H1 (cell line): ENCODE data around the gene TBC1D22A. TPM values are rescaled to one million over a fixed set of nuclear protein-coding genes. Genes with fewer than 3 reads are reported as not detected.

ENCODE experiments used
- CTCF ChIA-PET: fragments of 300-600 bp; sonication (Branson Sonifier 250); formaldehyde crosslinking; loops from one replicate; lab custom pipeline; 2021; ENCODE audit not compliant: partially characterized antibody; lab: Charles Lee
- POLR2A ChIA-PET: fragments of 300-600 bp; sonication (Branson Sonifier 250); formaldehyde crosslinking; loops from one replicate; lab custom pipeline; 2021; ENCODE audit warnings: inconsistent platforms; ENCODE audit not compliant: partially characterized antibody; lab: Charles Lee
- DNase-seq, 2 experiments: peaks; one replicate each; pipeline versions ENCODE4 v3.0.0 to v3.0.0-alpha.2; 2010 to 2022; ENCODE audit warnings: low spot score in 2 of 2, low read depth in 1 of 2, mixed read lengths in 1 of 2
- FAIRE-seq: peaks from 2 replicates; lab custom pipeline; 2011; peaks lifted over from hg19 to GRCh38; lab: Jason Lieb, UNC
- H2AFZ ChIP-seq: 2 replicates; pipeline ENCODE4 v1.8.1; 2012; ENCODE audit warnings: low read length, inconsistent platforms
- H2AK5ac ChIP-seq: 2 replicates; pipeline ENCODE4 v1.6.1; 2013; ENCODE audit warnings: low read depth, low read length
- H2BK120ac ChIP-seq: replicated peaks from 2 replicates; pipeline ENCODE3; 2013; ENCODE audit warnings: low read depth, low read length, inconsistent platforms
- H2BK12ac ChIP-seq: 2 replicates; pipeline ENCODE4 v1.6.1; 2013; ENCODE audit warnings: low read depth, low read length
- H2BK15ac ChIP-seq: 2 replicates; pipeline ENCODE4 v1.6.1; 2013; ENCODE audit warnings: low read length
- H2BK20ac ChIP-seq: 2 replicates; pipeline ENCODE4 v1.6.1; 2013; ENCODE audit warnings: low read length
- H2BK5ac ChIP-seq: 2 replicates; pipeline ENCODE4 v1.6.1; 2013; ENCODE audit warnings: low read depth, low read length
- H3K14ac ChIP-seq: 2 replicates; pipeline ENCODE4 v1.6.1; 2013; ENCODE audit warnings: inconsistent platforms; ENCODE audit not compliant: insufficient read length
- H3K18ac ChIP-seq: 2 replicates; pipeline ENCODE4 v1.6.1; 2013; ENCODE audit warnings: low read length; ENCODE audit errors: extremely low read depth
- H3K23ac ChIP-seq: 2 replicates; pipeline ENCODE4 v1.6.1; 2013; ENCODE audit warnings: inconsistent platforms; ENCODE audit not compliant: insufficient read length
- H3K23me2 ChIP-seq: 2 replicates; pipeline ENCODE4 v1.6.1; 2013; ENCODE audit warnings: low read depth, low read length
- H3K27ac ChIP-seq: 2 replicates; pipeline ENCODE4 v1.6.1; 2011; ENCODE audit warnings: low read depth, low read length, inconsistent platforms
- H3K27me3 ChIP-seq, 4 experiments: replicated peaks in 1 of 4; 1 replicate in 1 of 4; 2 replicates in 3 of 4; pipeline versions ENCODE4 v1.6.1 to v1.8.1; 2011 to 2013; ENCODE audit warnings: low read length in 3 of 4, mild to moderate bottlenecking in 3 of 4, inconsistent platforms in 2 of 4, mixed read lengths in 2 of 4, moderate library complexity in 1 of 4; ENCODE audit not compliant: control insufficient read depth in 3 of 4, insufficient read depth in 3 of 4; ENCODE audit errors: extremely low read depth in 1 of 4
- H3K36me3 ChIP-seq, 4 experiments: 2 replicates each; pipeline versions ENCODE4 v1.6.1 to v1.8.1; 2011 to 2013; ENCODE audit warnings: mild to moderate bottlenecking in 4 of 4, low read length in 3 of 4, moderate library complexity in 2 of 4, control low read depth in 1 of 4, inconsistent platforms in 1 of 4; ENCODE audit not compliant: insufficient read depth in 4 of 4, control insufficient read depth in 2 of 4
- H3K4ac ChIP-seq: replicated peaks from 2 replicates; pipeline ENCODE3; 2013; ENCODE audit warnings: low read length, low read depth, mixed read lengths, inconsistent platforms; ENCODE audit not compliant: insufficient read length
- H3K4me1 ChIP-seq, 4 experiments: replicated peaks in 1 of 4; 1 replicate in 1 of 4; 2 replicates in 3 of 4; pipeline versions ENCODE4 v1.6.1 to v1.8.1; 2011 to 2013; ENCODE audit warnings: low read length in 3 of 4, inconsistent platforms in 2 of 4, mixed read lengths in 1 of 4; ENCODE audit not compliant: insufficient read depth in 4 of 4, control insufficient read depth in 3 of 4
- H3K4me2 ChIP-seq, 2 experiments: 2 replicates each; pipeline versions ENCODE4 v1.6.1 to v1.8.1; 2011 to 2013; ENCODE audit warnings: low read depth in 2 of 2, low read length in 2 of 2, control low read depth in 1 of 2, inconsistent platforms in 1 of 2, mild to moderate bottlenecking in 1 of 2; ENCODE audit not compliant: insufficient read depth in 1 of 2
- H3K4me3 ChIP-seq, 4 experiments: fragments of 200-600, 300-600 bp in 1 of 4; sonication (generic), shearing (Covaris generic), sonication (Bioruptor Twin) in 1 of 4; 2 replicates each; pipeline versions ENCODE4 v1.5.1 to v1.8.1; 2011 to 2016; ENCODE audit warnings: low read length in 4 of 4, low read depth in 3 of 4, control low read depth in 2 of 4, inconsistent platforms in 2 of 4, mild to moderate bottlenecking in 2 of 4, mixed read lengths in 1 of 4, moderate library complexity in 1 of 4; ENCODE audit not compliant: insufficient read depth in 2 of 4; ENCODE audit errors: extremely low read depth in 1 of 4
- H3K56ac ChIP-seq: replicated peaks from 2 replicates; pipeline ENCODE3; 2013; ENCODE audit warnings: low read depth, mild to moderate bottlenecking, mixed read lengths, low read length, inconsistent platforms; ENCODE audit not compliant: insufficient read length
- H3K79me1 ChIP-seq: 2 replicates; pipeline ENCODE4 v1.6.1; 2013; ENCODE audit warnings: low read depth, low read length, control low read depth
- H3K79me2 ChIP-seq, 2 experiments: 2 replicates each; pipeline versions ENCODE4 v1.6.1 to v1.8.1; 2012 to 2013; ENCODE audit warnings: low read length in 2 of 2, mild to moderate bottlenecking in 2 of 2, inconsistent platforms in 1 of 2; ENCODE audit not compliant: insufficient read depth in 2 of 2, control insufficient read depth in 1 of 2
- H3K9ac ChIP-seq, 4 experiments: replicated peaks in 1 of 4; 1 replicate in 1 of 4; 2 replicates in 3 of 4; pipeline versions ENCODE4 v1.6.1 to v1.8.1; 2011 to 2013; ENCODE audit warnings: low read depth in 3 of 4, low read length in 3 of 4, control low read depth in 2 of 4, mild to moderate bottlenecking in 2 of 4, moderate library complexity in 2 of 4, inconsistent platforms in 1 of 4; ENCODE audit errors: extremely low read depth in 1 of 4
- H3K9me3 ChIP-seq, 2 experiments: 2 replicates each; pipeline versions ENCODE4 v1.6.1 to v1.8.1; 2012 to 2013; ENCODE audit warnings: mild to moderate bottlenecking in 2 of 2, moderate library complexity in 2 of 2, control low read depth in 1 of 2, inconsistent platforms in 1 of 2, low read depth in 1 of 2, low read length in 1 of 2, mixed read lengths in 1 of 2; ENCODE audit not compliant: insufficient read depth in 2 of 2
- H4K20me1 ChIP-seq, 2 experiments: replicated peaks in 1 of 2; 2 replicates each; pipeline versions ENCODE3 to v1.8.1; 2011 to 2013; ENCODE audit warnings: inconsistent platforms in 2 of 2, low read length in 2 of 2, mild to moderate bottlenecking in 1 of 2; ENCODE audit not compliant: insufficient read depth in 2 of 2, control insufficient read depth in 1 of 2
- H4K5ac ChIP-seq: 2 replicates; pipeline ENCODE4 v1.6.1; 2013; ENCODE audit warnings: low read length, low read depth, mixed read lengths, inconsistent platforms; ENCODE audit not compliant: insufficient read length
- H4K8ac ChIP-seq: 2 replicates; pipeline ENCODE4 v1.8.0; 2013; ENCODE audit warnings: mild to moderate bottlenecking, moderate library complexity, low read length, inconsistent platforms; ENCODE audit not compliant: insufficient read depth; ENCODE audit errors: extremely low read depth
- H4K91ac ChIP-seq: replicated peaks from 2 replicates; pipeline ENCODE3; 2013; ENCODE audit warnings: low read length, mixed read lengths, inconsistent platforms; ENCODE audit not compliant: insufficient read length
- CBX8 ChIP-seq: fragments of 300-800, 300-1000 bp; sonication (generic); IDR thresholded peaks from 2 replicates; pipeline ENCODE4 v1.7.1; 2016; ENCODE audit warnings: low read depth, low read length, borderline replicate concordance
- CEBPB ChIP-seq: IDR thresholded peaks from 2 replicates; pipeline ENCODE4 v1.6.1; 2012; ENCODE audit warnings: low read depth, low read length
- EGR1 ChIP-seq: IDR thresholded peaks from 2 replicates; pipeline ENCODE4 v1.6.1; 2011; ENCODE audit warnings: low read depth, low read length, borderline replicate concordance
- FOSL1 ChIP-seq: IDR thresholded peaks from 2 replicates; pipeline ENCODE4 v1.6.1; 2011; ENCODE audit warnings: mild to moderate bottlenecking, low read depth, low read length, moderate library complexity; ENCODE audit not compliant: insufficient read depth
- GTF2F1 ChIP-seq: IDR thresholded peaks from 2 replicates; pipeline ENCODE4 v1.6.1; 2012; ENCODE audit warnings: low read depth, low read length, improper control_type of control experiment, borderline replicate concordance
- NANOG ChIP-seq: IDR thresholded peaks from 2 replicates; pipeline ENCODE4 v1.6.1; 2011; ENCODE audit warnings: low read length, low read depth, mild to moderate bottlenecking, inconsistent platforms; ENCODE audit not compliant: insufficient read depth, poor library complexity, severe bottlenecking
- POU5F1 ChIP-seq: IDR thresholded peaks from 2 replicates; pipeline ENCODE4 v1.6.1; 2011; ENCODE audit warnings: low read depth, mild to moderate bottlenecking, low read length, moderate library complexity
- RBBP5 ChIP-seq: IDR thresholded peaks from 2 replicates; pipeline ENCODE4 v1.7.1; 2012; ENCODE audit warnings: low read depth, mild to moderate bottlenecking, inconsistent platforms, low read length, moderate library complexity, borderline replicate concordance
- RXRA ChIP-seq: IDR thresholded peaks from 2 replicates; pipeline ENCODE4 v1.6.1; 2011; ENCODE audit warnings: low read depth, mild to moderate bottlenecking, low read length, moderate library complexity; ENCODE audit not compliant: insufficient read depth
- SIX5 ChIP-seq: IDR thresholded peaks from 2 replicates; pipeline ENCODE4 v1.6.1; 2011; ENCODE audit warnings: mild to moderate bottlenecking, low read depth, low read length
- SP1 ChIP-seq: IDR thresholded peaks from 2 replicates; pipeline ENCODE4 v1.6.1; 2011; ENCODE audit warnings: low read depth, low read length
- TCF12 ChIP-seq: IDR thresholded peaks from 2 replicates; pipeline ENCODE4 v1.6.1; 2011; ENCODE audit warnings: low read depth, mild to moderate bottlenecking, low read length
- TEAD4 ChIP-seq: IDR thresholded peaks from 2 replicates; pipeline ENCODE4 v1.6.1; 2012; ENCODE audit warnings: low read depth, low read length, inconsistent platforms, mixed read lengths
- ZNF274 ChIP-seq: IDR thresholded peaks from 2 replicates; pipeline ENCODE4 v1.7.0; 2012; ENCODE audit warnings: low read length, borderline replicate concordance; ENCODE audit errors: extremely low read depth
- WGBS, 2 experiments: shearing (Covaris generic) in 1 of 2; methylation state at CpG; one replicate each; pipeline versions ENCODE4 v1.1.6 to v1.1.7; 2013 to 2015; ENCODE audit warnings: low lambda C conversion rate in 2 of 2, mixed read lengths in 2 of 2, inconsistent platforms in 1 of 2, low coverage in 1 of 2, missing lambda C conversion rate in 1 of 2; ENCODE audit not compliant: insufficient replicate concordance in 2 of 2, insufficient coverage in 1 of 2, insufficient read length in 1 of 2; ENCODE audit errors: extremely low coverage in 1 of 2, missing lambda C conversion rate in 1 of 2; 5-methylcytosine and 5-hydroxymethylcytosine counted together
- polyA plus RNA-seq, 7 experiments: library from polyadenylated mRNA; depleted of rRNA in 3 of 7; stranded (reverse) in 5 of 7; unstranded in 2 of 7; fragments of >200 nt in 5 of 7; fragments of 200-250 nt in 2 of 7; gene quantifications; 1 replicate in 5 of 7; 2 replicates in 1 of 7; 4 replicates in 1 of 7; pipeline versions ENCODE4 v1.2.1 to v1.2.3, GENCODE V29; 2011 to 2013; ENCODE audit warnings: missing spikeins in 2 of 7, mixed read lengths in 2 of 7
- total RNA-seq: library from RNA; stranded (reverse); fragmentation: NEBNext Ultra II Directional; extraction: Animal tissue kit (Norgen Biotek cat#: 25700); gene quantifications from 2 replicates; pipeline ENCODE4 v1.2.1, GENCODE V29; 2021

The TBC1D22A gene
- total and polyA plus RNA-seq, 2 of the 8 experiments (the other 6 are each of a cell fraction or from before 2014, with no cell fraction given) = 11.9 to 18.4 TPM

- H3K18ac ChIP-seq = no peak overlapping the region
- H4K91ac ChIP-seq = no peak overlapping the region
- H2BK5ac ChIP-seq = no peak overlapping the region; the same call in 1 of the 2 replicates
- CTCF ChIA-PET = interaction anchor here (0.8 to 2.3 kb wide), 6 partner anchors 9 to 48 kb away, joined by 3 to 7 read pairs (median 4); no protein-coding TSS in a partner anchor
- H2AK5ac ChIP-seq = no peak overlapping the region
- TF ChIP-seq RBBP5 (no peak), POU5F1 (no peak), CBX8 (no peak), GTF2F1 (no peak), TCF12 (no peak), TEAD4 (no peak), EGR1 (no peak), NANOG (no peak), SP1 (no peak), SIX5 (no peak), ZNF274 (no peak), RXRA (no peak), FOSL1 (no peak), CEBPB (no peak)
- H3K79me2 ChIP-seq = no peaks in the 10 kb centered on the region
- H3K27ac ChIP-seq = no peak overlapping the region
- no peaks in the 10 kb centered on the region for H3K27me3 ChIP-seq
- no peaks in the 10 kb centered on the region; a peak in 1 of 8 replicates for H3K36me3 ChIP-seq
- no peak overlapping the region for H3K9ac ChIP-seq
- H2BK20ac ChIP-seq = no peak overlapping the region
- FAIRE-seq = no peak
- no peak overlapping the region for H2AFZ ChIP-seq
- no peak overlapping the region for H4K5ac ChIP-seq
- peaks cover 0 to 3% of the 10 kb centered on the region in 2 experiments for H4K20me1 ChIP-seq
- no peak overlapping the region for H3K4me2 ChIP-seq
- POLR2A ChIA-PET = interaction anchor here (0.7 kb wide), 1 partner anchor 89 kb away, joined by 3 read pairs; the partner anchor contains the start of gene TBC1D22A
- H2BK15ac ChIP-seq = no peak overlapping the region
- peak in 1 of 2 experiments; percentile 43 for DNase-seq
- H3K14ac ChIP-seq = no peak overlapping the region
- no peak overlapping the region for H2BK120ac ChIP-seq
- peaks cover 6% of the 10 kb centered on the region for H3K79me1 ChIP-seq
- no peak overlapping the region for H2BK12ac ChIP-seq
- H3K4me1 ChIP-seq = peaks cover 0 to 4% (median 3%) of the 10 kb centered on the region in 4 experiments; a peak in 3 of 7 replicates
- H3K4me3 ChIP-seq = no peak overlapping the region
- H3K9me3 ChIP-seq = no peaks in the 10 kb centered on the region
- no peak overlapping the region for H3K23ac ChIP-seq
- 86% methylated on average over 9 of the region's 9 CpGs; no CpG with 5 or more reads in 1 of the 2 experiments for WGBS, 2 experiments
- no peaks in the 10 kb centered on the region for H3K23me2 ChIP-seq
- H3K56ac ChIP-seq = no peak overlapping the region
- H3K4ac ChIP-seq = no peak overlapping the region
- peak overlapping the region; percentile 11; the same call in 1 of the 2 replicates for H4K8ac ChIP-seq
Measured at GRCh38 chr22:46851941-46852340, 89.5 kb downstream of the TBC1D22A start.
